SH-SY5Y (cell line): ENCODE results near the gene BLNK.

Experiments used
- GATA2 ChIP-seq: IDR thresholded peaks from 2 replicates; pipeline ENCODE4 v1.6.1; 2011; ENCODE audit warnings: mild to moderate bottlenecking, low read depth, low read length
- GATA3 ChIP-seq: IDR thresholded peaks from 2 replicates; pipeline ENCODE4 v1.6.1; 2011; ENCODE audit warnings: low read depth, mild to moderate bottlenecking, low read length, moderate library complexity

DNA sequence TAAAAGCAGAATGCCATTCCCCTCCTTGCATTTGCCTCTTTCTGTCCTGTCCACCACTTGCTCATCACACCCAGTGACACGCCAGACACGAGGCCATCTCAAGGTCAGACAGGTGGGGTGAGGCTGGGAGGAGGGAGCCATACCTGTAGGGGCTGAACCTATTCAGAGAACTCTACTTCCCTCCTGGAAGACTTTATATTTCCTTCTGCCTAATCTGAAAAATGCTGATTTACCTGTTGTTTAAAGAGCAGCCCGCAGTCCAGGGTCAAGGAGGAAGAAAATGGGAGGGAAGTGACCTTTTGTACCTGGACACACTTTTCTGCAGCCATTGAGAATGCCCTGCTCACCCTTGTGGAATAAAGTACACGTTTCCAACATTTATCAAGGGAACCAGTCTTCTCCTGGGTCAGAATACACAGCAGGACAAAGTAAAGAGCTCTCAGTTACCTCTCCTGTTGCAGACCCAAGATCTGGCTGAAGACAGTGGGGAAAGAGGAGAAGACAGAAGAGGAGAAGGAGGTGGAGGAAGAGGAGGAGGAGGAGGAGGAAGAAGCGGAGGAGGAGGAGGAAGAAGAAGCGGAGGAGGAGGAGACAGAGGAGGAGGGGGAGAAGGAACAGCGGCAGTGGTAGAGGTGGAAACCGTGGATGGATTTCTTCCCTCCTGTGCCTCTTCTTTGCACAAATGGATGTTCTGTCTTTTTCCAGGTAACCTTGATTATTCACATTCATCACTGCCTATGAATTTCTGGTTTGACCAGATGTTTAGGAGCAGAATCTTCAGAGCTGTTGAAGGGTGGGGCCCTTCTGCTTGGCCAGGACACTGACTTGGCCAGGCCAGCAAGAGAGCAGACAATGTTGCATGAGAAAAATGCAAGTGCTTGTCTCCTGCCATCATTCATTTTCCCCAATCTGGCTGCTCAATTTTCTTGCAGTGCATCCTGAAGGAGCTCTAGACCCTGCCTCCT, 1.2 kb upstream of the BLNK start:
- TF ChIP-seq GATA3 (no peak), GATA2 (no peak)
